CD4-positive, alpha-beta T cell (primary cell): Measurements from ENCODE around the gene SLC25A3. TPM values are rescaled to one million over a fixed set of nuclear protein-coding genes. Genes with fewer than 3 reads are reported as not detected.

Source experiments
- ATAC-seq: fragments of 200-7000 bp; cut with Tn5 transposase; one replicate; pipeline ENCODE4 v1.10.0; 2022; ENCODE audit warnings: mild to moderate bottlenecking; ENCODE audit not compliant: poor library complexity
- CTCF ChIA-PET: fragments of 350-600 bp; sonication (Branson Sonifier 250); formaldehyde crosslinking; loops from one replicate; lab custom pipeline; 2021; ENCODE audit warnings: antibody characterized with exemption, inconsistent platforms; lab: Charles Lee
- POLR2A ChIA-PET: fragments of 350-600 bp; sonication (Branson Sonifier 250); formaldehyde crosslinking; loops from one replicate; lab custom pipeline; 2021; ENCODE audit warnings: antibody characterized with exemption, inconsistent platforms; lab: Charles Lee
- DNase-seq, 14 experiments: peaks; one replicate each; pipeline ENCODE4 v3.0.0-alpha.2; 2013 to 2020; ENCODE audit warnings: mixed read lengths in 2 of 14
- H3K27ac ChIP-seq, 2 donors: one replicate each; pipeline versions ENCODE4 v1.5.1 to v1.7.0; 2013; ENCODE audit warnings: low read length in 2 of 2, low read depth in 1 of 2, mild to moderate bottlenecking in 1 of 2
- H3K27me3 ChIP-seq, 2 experiments: 1 replicate in 1 of 2; 2 replicates in 1 of 2; pipeline versions ENCODE4 v1.6.1 to v1.7.0; 2013; ENCODE audit warnings: low read length in 2 of 2, control low read depth in 1 of 2, mild to moderate bottlenecking in 1 of 2, moderate library complexity in 1 of 2; ENCODE audit not compliant: insufficient read depth in 2 of 2, control insufficient read depth in 1 of 2
- H3K36me3 ChIP-seq: one replicate; pipeline ENCODE4 v1.6.1; 2013; ENCODE audit warnings: low read length, control low read depth; ENCODE audit not compliant: insufficient read depth
- H3K4me1 ChIP-seq: one replicate; pipeline ENCODE4 v1.6.1; 2013; ENCODE audit warnings: low read length, control low read depth; ENCODE audit not compliant: insufficient read depth
- H3K4me3 ChIP-seq: one replicate; pipeline ENCODE4 v1.5.1; 2013; ENCODE audit warnings: mild to moderate bottlenecking, low read length, moderate library complexity
- H3K9me3 ChIP-seq, 2 experiments: 1 replicate in 1 of 2; 2 replicates in 1 of 2; pipeline versions ENCODE4 v1.6.1 to v1.7.0; 2013; ENCODE audit warnings: low read length in 2 of 2, mild to moderate bottlenecking in 2 of 2, control low read depth in 1 of 2, moderate library complexity in 1 of 2; ENCODE audit not compliant: control insufficient read depth in 1 of 2, insufficient read depth in 1 of 2
- H3K27ac Mint-ChIP-seq: one replicate; pipeline ENCODE4 v1.8.0; 2020; ENCODE audit warnings: mixed read lengths
- H3K27me3 Mint-ChIP-seq: one replicate; pipeline ENCODE4 v1.8.0; 2021; ENCODE audit warnings: mixed read lengths
- H3K36me3 Mint-ChIP-seq: one replicate; pipeline ENCODE4 v1.8.0; 2021; ENCODE audit warnings: low read depth, mixed read lengths
- H3K4me1 Mint-ChIP-seq: one replicate; pipeline ENCODE4 v1.8.0; 2021; ENCODE audit warnings: low read depth, mixed read lengths
- H3K4me3 Mint-ChIP-seq: one replicate; pipeline ENCODE4 v1.8.0; 2020; ENCODE audit warnings: mild to moderate bottlenecking, mixed read lengths
- H3K9me3 Mint-ChIP-seq: one replicate; pipeline ENCODE4 v1.8.0; 2020; ENCODE audit warnings: mixed read lengths
- intact Hi-C, 2 experiments: fragments of 100-400 bp; cut with DNase I in 1 of 2; cut with micrococcal nuclease in 1 of 2; formaldehyde crosslinking; loops; one replicate each; pipeline versions ENCODE4 v1.15.1 to v1.9.0; 2023 to 2025; cut with DNase I, micrococcal nuclease
- total RNA-seq, 174 experiments: library from RNA in 2 of 174; stranded (reverse) in 2 of 174; gene quantifications; one replicate each; pipeline ENCODE4 v1.2.3 and lab custom pipeline; 2021 to 2026
- TF ChIP-seq, protein P1 (sequence below): fragments of 200-600 bp; IDR thresholded peaks from one replicate; pipeline ENCODE4 v1.8.0; 2022; ENCODE audit warnings: antibody characterized with exemption, mild to moderate bottlenecking

Gene SLC25A3
- total RNA-seq, 2 experiments from 2014 or later, result 602 to 615 TPM

DNA sequence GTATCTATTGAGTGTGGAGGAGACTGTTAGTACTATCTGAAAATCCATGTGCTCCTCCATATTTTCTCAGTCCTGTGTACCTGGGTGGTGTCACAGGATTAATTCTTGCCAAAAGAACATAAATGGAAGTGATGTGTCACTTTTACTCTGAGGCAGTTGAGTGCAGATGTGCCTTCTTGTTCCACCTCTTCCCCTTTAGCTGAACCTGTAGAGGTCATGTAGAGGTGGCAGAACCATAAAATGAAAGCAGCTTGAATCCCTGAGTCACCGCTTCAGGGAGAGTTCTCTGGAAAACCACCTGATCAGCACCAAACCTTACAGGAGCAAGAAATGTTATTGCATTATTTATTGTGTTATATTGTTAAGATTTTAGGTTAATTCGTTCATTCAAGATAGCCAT, 14.7 kb upstream of the SLC25A3 start:
- no peak overlapping the region for H3K4me3 Mint-ChIP-seq
- no peaks in the 10 kb centered on the region for H3K9me3 Mint-ChIP-seq
- H3K36me3 Mint-ChIP-seq, result no peaks in the 10 kb centered on the region
- H3K4me3 ChIP-seq, result no peak overlapping the region
- H3K4me1 Mint-ChIP-seq, result no peaks in the 10 kb centered on the region
- ATAC-seq (no peak), DNase-seq (no peak)
- H3K27me3 Mint-ChIP-seq, result no peaks in the 10 kb centered on the region
- H3K27me3 ChIP-seq, result no peaks in the 10 kb centered on the region
- TF ChIP-seq, protein P1, sequence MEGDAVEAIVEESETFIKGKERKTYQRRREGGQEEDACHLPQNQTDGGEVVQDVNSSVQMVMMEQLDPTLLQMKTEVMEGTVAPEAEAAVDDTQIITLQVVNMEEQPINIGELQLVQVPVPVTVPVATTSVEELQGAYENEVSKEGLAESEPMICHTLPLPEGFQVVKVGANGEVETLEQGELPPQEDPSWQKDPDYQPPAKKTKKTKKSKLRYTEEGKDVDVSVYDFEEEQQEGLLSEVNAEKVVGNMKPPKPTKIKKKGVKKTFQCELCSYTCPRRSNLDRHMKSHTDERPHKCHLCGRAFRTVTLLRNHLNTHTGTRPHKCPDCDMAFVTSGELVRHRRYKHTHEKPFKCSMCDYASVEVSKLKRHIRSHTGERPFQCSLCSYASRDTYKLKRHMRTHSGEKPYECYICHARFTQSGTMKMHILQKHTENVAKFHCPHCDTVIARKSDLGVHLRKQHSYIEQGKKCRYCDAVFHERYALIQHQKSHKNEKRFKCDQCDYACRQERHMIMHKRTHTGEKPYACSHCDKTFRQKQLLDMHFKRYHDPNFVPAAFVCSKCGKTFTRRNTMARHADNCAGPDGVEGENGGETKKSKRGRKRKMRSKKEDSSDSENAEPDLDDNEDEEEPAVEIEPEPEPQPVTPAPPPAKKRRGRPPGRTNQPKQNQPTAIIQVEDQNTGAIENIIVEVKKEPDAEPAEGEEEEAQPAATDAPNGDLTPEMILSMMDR, result no peak
- no peaks in the 10 kb centered on the region for H3K36me3 ChIP-seq
- no peaks in the 10 kb centered on the region for H3K4me1 ChIP-seq
- H3K9me3 ChIP-seq, result no peaks in the 10 kb centered on the region
- H3K27ac Mint-ChIP-seq, result no peak overlapping the region
- ChIA-PET POLR2A (no interaction called here), CTCF (interaction anchor here (1.4 kb wide), 1 partner anchor 12 kb away, joined by 4 read pairs; no protein-coding TSS in a partner anchor)
- H3K27ac ChIP-seq, result no peak overlapping the region
- intact Hi-C loops, result no loop called here

DNA sequence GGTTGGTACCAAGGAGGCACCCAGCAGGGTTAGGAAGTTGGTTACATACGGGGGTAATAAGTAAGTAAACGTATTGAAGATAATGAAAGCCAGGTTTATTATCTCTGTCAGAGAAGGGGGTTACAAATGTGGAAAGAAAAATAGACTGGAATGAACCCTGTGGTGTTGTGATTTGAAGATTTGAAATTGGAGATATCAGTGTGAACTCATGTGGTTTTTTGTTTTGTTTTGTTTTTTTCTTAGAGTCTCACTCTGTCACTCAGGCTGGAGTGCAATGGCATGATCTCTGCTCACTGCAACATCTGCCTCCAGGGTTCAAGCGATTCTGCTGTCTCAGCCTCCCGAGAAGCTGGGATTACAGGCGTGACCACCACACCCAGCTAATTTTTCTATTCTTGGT, 14.1 kb upstream of the SLC25A3 start:
- no peak overlapping the region for H3K4me3 ChIP-seq
- Mint-ChIP-seq H3K4me3 (no peak overlapping the region), H3K36me3 (no peaks in the 10 kb centered on the region), H3K27ac (no peak overlapping the region), H3K4me1 (no peaks in the 10 kb centered on the region), H3K9me3 (no peaks in the 10 kb centered on the region), H3K27me3 (no peaks in the 10 kb centered on the region)
- intact Hi-C loops, result no loop called here
- TF ChIP-seq, protein P1, result no peak
- DNase-seq, result no peak
- H3K36me3 ChIP-seq, result no peaks in the 10 kb centered on the region
- no peaks in the 10 kb centered on the region for H3K9me3 ChIP-seq
- no peaks in the 10 kb centered on the region for H3K4me1 ChIP-seq
- H3K27me3 ChIP-seq, result no peaks in the 10 kb centered on the region
- ChIA-PET CTCF (no interaction called here), POLR2A (no interaction called here)
- ATAC-seq, result no peak
- H3K27ac ChIP-seq, result no peak overlapping the region

DNA sequence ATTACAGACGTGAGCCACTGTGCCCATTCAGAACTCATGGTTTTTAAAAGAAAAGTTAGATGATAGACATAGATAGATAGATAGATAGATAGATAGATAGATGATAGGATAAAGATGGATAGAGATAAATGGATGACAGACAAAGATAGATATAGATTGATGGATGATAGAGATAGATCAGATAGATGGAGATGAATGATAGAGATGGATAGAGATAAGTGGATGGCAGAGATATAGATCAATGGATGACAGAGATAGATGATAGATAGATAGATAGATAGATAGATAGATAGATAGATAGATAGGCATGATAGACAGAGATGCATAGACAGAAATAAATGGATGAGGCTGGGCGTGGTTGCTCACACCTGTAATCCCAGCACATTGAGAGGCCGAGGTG, 13.7 kb upstream of the SLC25A3 start:
- Histone ChIP-seq H3K36me3 (no peaks in the 10 kb centered on the region), H3K27me3 (no peaks in the 10 kb centered on the region), H3K4me3 (no peak overlapping the region), H3K27ac (no peak overlapping the region), H3K4me1 (no peaks in the 10 kb centered on the region), H3K9me3 (no peaks in the 10 kb centered on the region)
- DNase-seq, result no peak
- H3K9me3 Mint-ChIP-seq, result no peaks in the 10 kb centered on the region
- ATAC-seq, result no peak
- TF ChIP-seq, protein P1, result no peak
- H3K27me3 Mint-ChIP-seq, result no peaks in the 10 kb centered on the region
- intact Hi-C loops, result no loop called here
- no peaks in the 10 kb centered on the region for H3K36me3 Mint-ChIP-seq
- POLR2A ChIA-PET, result no interaction called here
- H3K27ac Mint-ChIP-seq, result no peak overlapping the region
- H3K4me3 Mint-ChIP-seq, result no peak overlapping the region
- CTCF ChIA-PET, result no interaction called here
- H3K4me1 Mint-ChIP-seq, result no peaks in the 10 kb centered on the region
